RWPE2 (cell line): ENCODE data around the gene NAV2.

ENCODE experiments used
- ATAC-seq: fragments of 200-7000 bp; cut with Tn5 transposase; 3 replicates; pipeline ENCODE4 v1.9.1; 2021; ENCODE audit warnings: low read depth
- DNase-seq: peaks from one replicate; pipeline ENCODE4 v3.0.0-alpha.2; 2020; ENCODE audit warnings: low spot score
- H3K27ac ChIP-seq: fragments of 450-650 bp; 2 replicates; pipeline ENCODE4 v1.5.1; 2017; ENCODE audit warnings: mild to moderate bottlenecking; ENCODE audit not compliant: poor library complexity, severe bottlenecking
- H3K27me3 ChIP-seq: fragments of 250-450 bp; sonication (Bioruptor Pico); 2 replicates; pipeline ENCODE4 v1.5.1; 2021; ENCODE audit warnings: mild to moderate bottlenecking, moderate library complexity; ENCODE audit not compliant: insufficient read depth, poor library complexity, severe bottlenecking
- H3K36me3 ChIP-seq: fragments of 250-450 bp; sonication (Bioruptor Pico); 2 replicates; pipeline ENCODE4 v1.5.1; 2020; ENCODE audit warnings: low read depth, mild to moderate bottlenecking, moderate library complexity
- H3K4me1 ChIP-seq: fragments of 250-450 bp; sonication (Bioruptor Pico); 2 replicates; pipeline ENCODE4 v1.5.1; 2021; ENCODE audit warnings: mild to moderate bottlenecking, moderate library complexity; ENCODE audit not compliant: insufficient read depth, poor library complexity, severe bottlenecking
- H3K4me3 ChIP-seq: fragments of 250-450 bp; sonication (Bioruptor Pico); 2 replicates; pipeline ENCODE4 v1.5.1; 2021; ENCODE audit warnings: mild to moderate bottlenecking, moderate library complexity; ENCODE audit not compliant: severe bottlenecking
- H3K9me3 ChIP-seq: fragments of 250-450 bp; sonication (Bioruptor Pico); 2 replicates; pipeline ENCODE4 v1.5.1; 2021; ENCODE audit warnings: mild to moderate bottlenecking, moderate library complexity; ENCODE audit not compliant: severe bottlenecking
- TF ChIP-seq, protein P1 (sequence below): fragments of 450-650 bp; IDR thresholded peaks from one replicate; pipeline ENCODE4 v1.5.1; 2017; ENCODE audit warnings: mild to moderate bottlenecking, moderate library complexity; ENCODE audit not compliant: poor library complexity, severe bottlenecking

The NAV2 gene

DNA sequence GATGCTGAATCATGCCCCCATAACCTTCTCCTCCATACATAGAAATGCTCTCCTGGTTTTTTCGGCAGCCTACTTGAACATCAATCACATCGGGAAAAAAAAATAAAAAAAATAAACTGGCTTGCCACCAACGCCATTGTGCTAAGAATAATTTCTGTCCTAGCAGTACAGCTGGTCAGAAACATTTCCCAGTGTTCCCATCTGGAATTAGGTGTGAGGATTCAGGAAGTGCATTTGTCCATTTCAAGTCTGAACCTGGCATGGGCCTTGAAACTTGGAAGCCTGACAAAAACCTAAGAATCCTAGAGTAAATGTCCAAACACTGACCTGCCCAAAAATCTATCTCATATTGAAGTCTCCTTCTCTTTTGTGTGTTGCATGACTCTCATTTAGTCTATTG lies 16.6 kb upstream of the NAV2 start:
- Histone ChIP-seq H3K4me1 (peaks cover 9% of the 10 kb centered on the region), H3K4me3 (no peak overlapping the region), H3K9me3 (no peaks in the 10 kb centered on the region), H3K36me3 (no peaks in the 10 kb centered on the region), H3K27ac (peak overlapping the region; percentile 27), H3K27me3 (no peaks in the 10 kb centered on the region)
- DNase-seq: no peak
- TF ChIP-seq, protein P1, sequence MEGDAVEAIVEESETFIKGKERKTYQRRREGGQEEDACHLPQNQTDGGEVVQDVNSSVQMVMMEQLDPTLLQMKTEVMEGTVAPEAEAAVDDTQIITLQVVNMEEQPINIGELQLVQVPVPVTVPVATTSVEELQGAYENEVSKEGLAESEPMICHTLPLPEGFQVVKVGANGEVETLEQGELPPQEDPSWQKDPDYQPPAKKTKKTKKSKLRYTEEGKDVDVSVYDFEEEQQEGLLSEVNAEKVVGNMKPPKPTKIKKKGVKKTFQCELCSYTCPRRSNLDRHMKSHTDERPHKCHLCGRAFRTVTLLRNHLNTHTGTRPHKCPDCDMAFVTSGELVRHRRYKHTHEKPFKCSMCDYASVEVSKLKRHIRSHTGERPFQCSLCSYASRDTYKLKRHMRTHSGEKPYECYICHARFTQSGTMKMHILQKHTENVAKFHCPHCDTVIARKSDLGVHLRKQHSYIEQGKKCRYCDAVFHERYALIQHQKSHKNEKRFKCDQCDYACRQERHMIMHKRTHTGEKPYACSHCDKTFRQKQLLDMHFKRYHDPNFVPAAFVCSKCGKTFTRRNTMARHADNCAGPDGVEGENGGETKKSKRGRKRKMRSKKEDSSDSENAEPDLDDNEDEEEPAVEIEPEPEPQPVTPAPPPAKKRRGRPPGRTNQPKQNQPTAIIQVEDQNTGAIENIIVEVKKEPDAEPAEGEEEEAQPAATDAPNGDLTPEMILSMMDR: no peak
- ATAC-seq: peak; percentile 46; the same call in 2 of the 3 replicates

DNA sequence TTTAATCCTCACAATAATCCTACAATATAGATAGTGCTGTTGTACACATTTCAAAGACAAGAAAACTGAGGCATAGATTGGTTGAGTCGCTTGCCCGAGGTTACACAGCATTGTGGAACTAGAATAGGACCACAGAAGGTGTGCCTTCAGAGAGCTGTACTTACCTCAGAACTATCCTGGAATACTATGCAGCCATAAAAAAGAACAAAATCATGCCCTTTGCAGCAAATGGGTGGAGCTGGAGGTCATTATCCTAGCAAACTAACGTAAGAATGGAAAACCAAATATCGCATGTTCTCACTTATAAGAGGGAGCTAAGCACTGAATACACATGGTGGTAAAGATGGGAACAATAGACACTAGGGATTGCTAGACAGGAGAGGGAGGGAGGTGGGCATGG lies 15.7 kb upstream of the NAV2 start:
- Histone ChIP-seq H3K27me3 (no peaks in the 10 kb centered on the region), H3K27ac (no peak overlapping the region), H3K36me3 (no peaks in the 10 kb centered on the region), H3K4me1 (peaks cover 9% of the 10 kb centered on the region), H3K4me3 (no peak overlapping the region), H3K9me3 (no peaks in the 10 kb centered on the region)
- TF ChIP-seq, protein P1: no peak
- no peak for ATAC-seq
- DNase-seq: no peak

GRCh38 chr11:19697721-19698121 lies 14.9 kb upstream of the NAV2 start:
- Histone ChIP-seq H3K27ac (no peak overlapping the region), H3K4me1 (peaks cover 9% of the 10 kb centered on the region), H3K36me3 (no peaks in the 10 kb centered on the region), H3K27me3 (no peaks in the 10 kb centered on the region), H3K4me3 (no peak overlapping the region), H3K9me3 (no peaks in the 10 kb centered on the region)
- ATAC-seq (no peak), DNase-seq (no peak)
- TF ChIP-seq, protein P1: no peak

DNA sequence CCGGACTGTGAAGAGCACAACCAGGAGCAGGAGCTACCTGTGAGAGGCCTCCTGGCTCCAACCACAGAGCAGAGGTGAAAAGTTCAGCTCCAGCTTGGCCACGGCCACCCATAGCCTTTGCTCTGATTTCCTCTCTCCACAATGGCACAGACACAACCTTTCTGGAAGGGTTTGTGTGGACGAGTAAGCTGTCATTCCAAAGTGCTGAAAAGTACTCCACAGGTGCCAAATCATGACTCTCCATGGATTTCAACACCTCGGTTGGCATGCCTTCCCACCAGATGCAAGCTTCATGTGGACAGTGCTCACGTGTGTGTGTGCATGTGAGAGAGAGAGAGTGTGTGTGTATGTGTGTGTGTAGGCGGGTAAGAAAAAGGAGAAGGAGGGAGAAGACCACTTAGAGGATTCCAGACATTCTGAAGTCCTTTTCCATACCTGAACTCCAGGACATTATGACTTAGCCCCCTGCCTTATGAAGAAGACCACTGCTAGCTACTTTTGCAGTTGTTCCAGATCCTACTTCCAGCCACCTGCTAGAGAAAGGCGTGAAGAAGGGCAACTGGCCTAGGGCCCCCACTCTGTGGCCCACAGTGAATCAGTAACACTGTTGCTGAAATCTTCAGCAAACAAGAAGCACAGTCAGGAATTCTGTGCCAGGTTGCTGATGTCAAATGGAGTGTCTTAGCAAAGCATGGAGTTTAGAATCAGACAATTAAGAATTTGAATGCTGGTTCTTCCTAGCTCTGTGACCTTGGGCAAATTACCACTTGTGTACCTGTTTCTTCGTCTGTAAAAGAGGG lies 13.9 kb upstream of the NAV2 start:
- TF ChIP-seq, protein P1: no peak
- no peaks in the 10 kb centered on the region for H3K9me3 ChIP-seq
- H3K27ac ChIP-seq: no peak overlapping the region
- no peaks in the 10 kb centered on the region for H3K36me3 ChIP-seq
- DNase-seq: no peak
- H3K4me3 ChIP-seq: no peak overlapping the region
- H3K27me3 ChIP-seq: no peaks in the 10 kb centered on the region
- H3K4me1 ChIP-seq: peaks cover 9% of the 10 kb centered on the region
- peak; percentile 61 for ATAC-seq

DNA sequence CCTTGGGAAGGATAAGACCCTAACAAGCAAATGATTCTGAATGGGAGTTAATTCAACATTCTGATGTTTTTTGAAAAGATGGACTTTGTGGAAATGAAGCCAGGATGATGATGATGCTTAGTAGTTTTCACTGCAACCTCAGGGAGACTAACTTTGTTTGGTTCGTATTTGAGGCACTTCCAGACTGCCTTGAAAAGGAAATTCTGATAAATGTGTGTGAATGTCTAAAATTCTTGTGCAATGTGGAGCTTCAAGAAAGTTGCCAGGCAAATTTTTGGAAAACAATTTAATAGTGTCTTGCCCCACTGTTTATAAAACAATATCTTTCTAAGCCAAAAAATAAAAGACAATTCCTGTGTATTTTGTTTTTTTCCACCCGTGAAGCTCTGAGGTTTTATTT lies 11.2 kb upstream of the NAV2 start:
- DNase-seq (no peak), ATAC-seq (no peak)
- H3K4me1 ChIP-seq: no peaks in the 10 kb centered on the region
- no peaks in the 10 kb centered on the region for H3K27me3 ChIP-seq
- no peaks in the 10 kb centered on the region for H3K9me3 ChIP-seq
- H3K36me3 ChIP-seq: no peaks in the 10 kb centered on the region
- TF ChIP-seq, protein P1: no peak
- no peak overlapping the region for H3K4me3 ChIP-seq
- no peak overlapping the region for H3K27ac ChIP-seq
